Measurements from ENCODE around the gene ALLC.

The ALLC gene

GRCh38 chr2:3641841-3642421, 16.1 kb upstream of the ALLC start:
- DNase-seq: no peak

GRCh38 chr2:3642521-3643215, 15.3 kb upstream of the ALLC start:
- DNase-seq: no peak

GRCh38 chr2:3643371-3644245, 14.4 kb upstream of the ALLC start:
- no peak for DNase-seq

- DNase-seq: no peak
Measured at GRCh38 chr2:3644246-3644525, 13.8 kb upstream of the ALLC start.

GRCh38 chr2:3644891-3645605, 13.0 kb upstream of the ALLC start:
- DNase-seq: no peak

- no peak for DNase-seq
Measured at GRCh38 chr2:3645745-3646389, 12.1 kb upstream of the ALLC start.

- peak; percentile 76 for DNase-seq
Measured at GRCh38 chr2:3646446-3646845, 11.6 kb upstream of the ALLC start.

- no peak for DNase-seq
Measured at GRCh38 chr2:3647246-3647645, 10.8 kb upstream of the ALLC start.

- DNase-seq: no peak
Measured at GRCh38 chr2:3647831-3648651, 10.0 kb upstream of the ALLC start.

GRCh38 chr2:3648652-3649177, 9.3 kb upstream of the ALLC start:
- no peak for DNase-seq

GRCh38 chr2:3649581-3649980, 8.4 kb upstream of the ALLC start:
- no peak for DNase-seq

- no peak for DNase-seq
Measured at GRCh38 chr2:3650140-3650920, 7.7 kb upstream of the ALLC start.

GRCh38 chr2:3651691-3652648, 6.0 kb upstream of the ALLC start:
- peak; percentile 99 for DNase-seq

GRCh38 chr2:3652896-3653625, 4.9 kb upstream of the ALLC start:
- no peak for DNase-seq

GRCh38 chr2:3654011-3654410, 4.0 kb upstream of the ALLC start:
- no peak for DNase-seq

- DNase-seq: no peak
Measured at GRCh38 chr2:3654531-3655225, 3.3 kb upstream of the ALLC start.

- DNase-seq: no peak
Measured at GRCh38 chr2:3655871-3656761, 1.9 kb upstream of the ALLC start.
